Activated CD4-positive, alpha-beta T cell treated with anti-CD3 and anti-CD28 coated beads for 36 hours (primary cell): Measurements from ENCODE around the gene TAOK1. TPM values are rescaled to one million over a fixed set of nuclear protein-coding genes. Genes with fewer than 3 reads are reported as not detected.
A peak's percentile ranks its signal among the peaks of the same experiment; 100 is the strongest.

Experiments
- ATAC-seq: fragments of 200-7000 bp; cut with Tn5 transposase; one replicate; pipeline ENCODE4 v1.10.0; 2021; ENCODE audit warnings: mild to moderate bottlenecking, moderate library complexity
- CTCF ChIA-PET: fragments of 350-600 bp; sonication (Branson Sonifier 250); formaldehyde crosslinking; loops from one replicate; lab custom pipeline; 2021; ENCODE audit warnings: antibody characterized with exemption; lab: Charles Lee
- POLR2A ChIA-PET: fragments of 350-600 bp; sonication (Branson Sonifier 250); formaldehyde crosslinking; loops from one replicate; lab custom pipeline; 2021; ENCODE audit warnings: antibody characterized with exemption, inconsistent platforms; lab: Charles Lee
- DNase-seq: peaks from one replicate; pipeline ENCODE4 v3.0.0-alpha.2; 2020
- H3K27ac Mint-ChIP-seq: one replicate; pipeline ENCODE4 v1.8.0; 2021; ENCODE audit warnings: mixed read lengths
- H3K27me3 Mint-ChIP-seq: one replicate; pipeline ENCODE4 v1.8.0; 2021; ENCODE audit warnings: mixed read lengths
- H3K36me3 Mint-ChIP-seq: one replicate; pipeline ENCODE4 v1.8.0; 2021; ENCODE audit warnings: low read depth, mixed read lengths
- H3K4me1 Mint-ChIP-seq: one replicate; pipeline ENCODE4 v1.8.0; 2021; ENCODE audit warnings: mixed read lengths
- H3K4me3 Mint-ChIP-seq: one replicate; pipeline ENCODE4 v1.8.0; 2021; ENCODE audit warnings: mild to moderate bottlenecking, moderate library complexity, mixed read lengths
- H3K9me3 Mint-ChIP-seq: one replicate; pipeline ENCODE4 v1.8.0; 2021; ENCODE audit warnings: low read depth, mixed read lengths
- intact Hi-C, 2 experiments: fragments of 100-400 bp; cut with DNase I in 1 of 2; cut with micrococcal nuclease in 1 of 2; formaldehyde crosslinking; loops; one replicate each; pipeline versions ENCODE4 v1.14.2 to v1.15.1; 2022 to 2024; cut with DNase I, micrococcal nuclease
- total RNA-seq, 2 experiments: library from RNA; stranded (reverse); gene quantifications; one replicate each; pipeline ENCODE4 v1.2.3, GENCODE V29; 2021

TAOK1 gene
- total RNA-seq, 2 experiments from 2014 or later: 29.9 to 35.1 TPM

GRCh38 chr17:29357232-29357631 is 32.9 kb upstream of the TAOK1 start:
- ATAC-seq (no peak), DNase-seq (no peak)
- Mint-ChIP-seq H3K4me3 (no peak overlapping the region), H3K4me1 (no peaks in the 10 kb centered on the region), H3K36me3 (no peaks in the 10 kb centered on the region), H3K27me3 (no peaks in the 10 kb centered on the region), H3K27ac (no peak overlapping the region), H3K9me3 (no peaks in the 10 kb centered on the region)
- intact Hi-C loops: no loop called here
- CTCF ChIA-PET: interaction anchor here (0.6 to 1.6 kb wide), 5 partner anchors 9 to 180 kb away, joined by 3 to 9 read pairs (median 3); no protein-coding TSS in a partner anchor
- POLR2A ChIA-PET: interaction anchor here (0.6 kb wide), 1 partner anchor 932 kb away, joined by 11 read pairs; no protein-coding TSS in a partner anchor

- DNase-seq: no peak
- intact Hi-C loops: loop anchor here in 1 of 2 experiments (1.0 kb wide), 1 partner anchor 33 kb away; no protein-coding TSS in a partner anchor
- CTCF ChIA-PET: interaction anchor here (0.6 to 1.6 kb wide), 5 partner anchors 9 to 180 kb away, joined by 3 to 9 read pairs (median 3); no protein-coding TSS in a partner anchor
- Mint-ChIP-seq H3K27me3 (no peaks in the 10 kb centered on the region), H3K9me3 (no peaks in the 10 kb centered on the region), H3K36me3 (no peaks in the 10 kb centered on the region), H3K27ac (no peak overlapping the region), H3K4me3 (no peak overlapping the region), H3K4me1 (no peaks in the 10 kb centered on the region)
- peak; percentile 84 for ATAC-seq
- POLR2A ChIA-PET: interaction anchor here (0.6 kb wide), 1 partner anchor 933 kb away, joined by 11 read pairs; no protein-coding TSS in a partner anchor
Measured at GRCh38 chr17:29357821-29358232, 32.3 kb upstream of the TAOK1 start.

- DNase-seq (no peak), ATAC-seq (no peak)
- ChIA-PET CTCF (no interaction called here), POLR2A (no interaction called here)
- Mint-ChIP-seq H3K27me3 (no peaks in the 10 kb centered on the region), H3K27ac (no peak overlapping the region), H3K36me3 (no peaks in the 10 kb centered on the region), H3K4me1 (no peaks in the 10 kb centered on the region), H3K4me3 (no peak overlapping the region), H3K9me3 (no peaks in the 10 kb centered on the region)
- intact Hi-C loops: loop anchor here in 1 of 2 experiments (1.0 kb wide), 1 partner anchor 33 kb away; no protein-coding TSS in a partner anchor
Measured at GRCh38 chr17:29358416-29358815, 31.7 kb upstream of the TAOK1 start.

GRCh38 chr17:29359777-29360176 is 30.4 kb upstream of the TAOK1 start:
- DNase-seq (no peak), ATAC-seq (no peak)
- POLR2A ChIA-PET: no interaction called here
- intact Hi-C loops: no loop called here
- no peaks in the 10 kb centered on the region for H3K36me3 Mint-ChIP-seq
- no peaks in the 10 kb centered on the region for H3K4me1 Mint-ChIP-seq
- H3K27me3 Mint-ChIP-seq: no peaks in the 10 kb centered on the region
- no peak overlapping the region for H3K27ac Mint-ChIP-seq
- H3K4me3 Mint-ChIP-seq: no peak overlapping the region
- no peaks in the 10 kb centered on the region for H3K9me3 Mint-ChIP-seq
- CTCF ChIA-PET: interaction anchor here (0.6 to 1.1 kb wide), 2 partner anchors 10 to 16 kb away, joined by 3 read pairs; no protein-coding TSS in a partner anchor

- no peak for ATAC-seq
- CTCF ChIA-PET: interaction anchor here (0.7 kb wide), 1 partner anchor 234 kb away, joined by 3 read pairs; no protein-coding TSS in a partner anchor
- H3K27ac Mint-ChIP-seq: no peak overlapping the region
- H3K27me3 Mint-ChIP-seq: no peaks in the 10 kb centered on the region
- POLR2A ChIA-PET: no interaction called here
- H3K4me1 Mint-ChIP-seq: no peaks in the 10 kb centered on the region
- DNase-seq: no peak
- H3K9me3 Mint-ChIP-seq: no peaks in the 10 kb centered on the region
- H3K36me3 Mint-ChIP-seq: no peaks in the 10 kb centered on the region
- no peak overlapping the region for H3K4me3 Mint-ChIP-seq
- intact Hi-C loops: no loop called here
Measured at GRCh38 chr17:29363716-29364115, 26.4 kb upstream of the TAOK1 start.

- Mint-ChIP-seq H3K27me3 (no peaks in the 10 kb centered on the region), H3K36me3 (no peaks in the 10 kb centered on the region), H3K9me3 (no peaks in the 10 kb centered on the region), H3K27ac (no peak overlapping the region), H3K4me3 (no peak overlapping the region), H3K4me1 (no peaks in the 10 kb centered on the region)
- intact Hi-C loops: no loop called here
- POLR2A ChIA-PET: no interaction called here
- CTCF ChIA-PET: interaction anchor here (0.7 to 1.2 kb wide), 2 partner anchors 208 to 590 kb away, joined by 4 to 8 read pairs; no protein-coding TSS in a partner anchor
- ATAC-seq: no peak
- DNase-seq: no peak
Measured at GRCh38 chr17:29364691-29365090, 25.5 kb upstream of the TAOK1 start.

- DNase-seq: no peak
- no peaks in the 10 kb centered on the region for H3K4me1 Mint-ChIP-seq
- no peak overlapping the region for H3K4me3 Mint-ChIP-seq
- no peaks in the 10 kb centered on the region for H3K36me3 Mint-ChIP-seq
- no peak for ATAC-seq
- H3K9me3 Mint-ChIP-seq: no peaks in the 10 kb centered on the region
- intact Hi-C loops: no loop called here
- ChIA-PET POLR2A (no interaction called here), CTCF (interaction anchor here (2.2 to 4.9 kb wide), 5 partner anchors 11 to 168 kb away, joined by 7 to 67 read pairs (median 15); no protein-coding TSS in a partner anchor)
- H3K27ac Mint-ChIP-seq: no peak overlapping the region
- H3K27me3 Mint-ChIP-seq: no peaks in the 10 kb centered on the region
Measured at GRCh38 chr17:29368161-29368560, 22.0 kb upstream of the TAOK1 start.

GRCh38 chr17:29368926-29369325 is 21.2 kb upstream of the TAOK1 start:
- Mint-ChIP-seq H3K36me3 (no peaks in the 10 kb centered on the region), H3K4me3 (no peak overlapping the region), H3K27me3 (no peaks in the 10 kb centered on the region), H3K27ac (no peak overlapping the region), H3K9me3 (no peaks in the 10 kb centered on the region), H3K4me1 (no peaks in the 10 kb centered on the region)
- POLR2A ChIA-PET: interaction anchor here (0.6 kb wide), 1 partner anchor 59 kb away, joined by 5 read pairs; no protein-coding TSS in a partner anchor
- no peak for ATAC-seq
- intact Hi-C loops: no loop called here
- CTCF ChIA-PET: interaction anchor here (0.5 to 4.9 kb wide), 27 partner anchors 9 to 413 kb away, joined by 3 to 67 read pairs (median 6); no protein-coding TSS in a partner anchor
- no peak for DNase-seq

- no peak overlapping the region for H3K27ac Mint-ChIP-seq
- H3K9me3 Mint-ChIP-seq: no peaks in the 10 kb centered on the region
- POLR2A ChIA-PET: interaction anchor here (0.5 to 0.7 kb wide), 2 partner anchors 21 to 310 kb away, joined by 3 to 8 read pairs; no protein-coding TSS in a partner anchor
- CTCF ChIA-PET: interaction anchor here (0.5 to 4.9 kb wide), 78 partner anchors 8 to 810 kb away, joined by 3 to 67 read pairs (median 4); partner anchors contain the start of genes ABHD15 and TAOK1
- no peaks in the 10 kb centered on the region for H3K4me1 Mint-ChIP-seq
- no peaks in the 10 kb centered on the region for H3K27me3 Mint-ChIP-seq
- no peak overlapping the region for H3K4me3 Mint-ChIP-seq
- H3K36me3 Mint-ChIP-seq: no peaks in the 10 kb centered on the region
- DNase-seq (peak; percentile 66), ATAC-seq (peak; percentile 93)
- intact Hi-C loops: loop anchor here (1.0 to 10.0 kb wide), 4 partner anchors 167 to 221 kb away; partner anchors contain the start of genes ABHD15 (in 2 of the 2) and TP53I13 (in 1 of the 2)
Measured at GRCh38 chr17:29369831-29370735, 20.1 kb upstream of the TAOK1 start.

- H3K4me1 Mint-ChIP-seq: no peaks in the 10 kb centered on the region
- ChIA-PET CTCF (interaction anchor here (0.6 to 1.3 kb wide), 2 partner anchors 50 to 160 kb away, joined by 3 to 4 read pairs; no protein-coding TSS in a partner anchor), POLR2A (no interaction called here)
- no peaks in the 10 kb centered on the region for H3K36me3 Mint-ChIP-seq
- no peaks in the 10 kb centered on the region for H3K9me3 Mint-ChIP-seq
- H3K27ac Mint-ChIP-seq: no peak overlapping the region
- no peak for DNase-seq
- intact Hi-C loops: loop anchor here in 1 of 2 experiments (10.0 kb wide), 1 partner anchor 188 kb away; the partner anchor contains the start of genes ABHD15 and TP53I13
- H3K4me3 Mint-ChIP-seq: no peak overlapping the region
- ATAC-seq: no peak
- no peaks in the 10 kb centered on the region for H3K27me3 Mint-ChIP-seq
Measured at GRCh38 chr17:29376667-29377270, 13.4 kb upstream of the TAOK1 start.
